ENCODE data around the gene NDUFC2.
A peak's percentile ranks its signal among the peaks of the same experiment; 100 is the strongest.
"Not testable (repeated sequence)": the region's sequence is repeated elsewhere in the genome, so short reads cannot be mapped to it uniquely, and the experiment has no call there.

NDUFC2 gene

DNA sequence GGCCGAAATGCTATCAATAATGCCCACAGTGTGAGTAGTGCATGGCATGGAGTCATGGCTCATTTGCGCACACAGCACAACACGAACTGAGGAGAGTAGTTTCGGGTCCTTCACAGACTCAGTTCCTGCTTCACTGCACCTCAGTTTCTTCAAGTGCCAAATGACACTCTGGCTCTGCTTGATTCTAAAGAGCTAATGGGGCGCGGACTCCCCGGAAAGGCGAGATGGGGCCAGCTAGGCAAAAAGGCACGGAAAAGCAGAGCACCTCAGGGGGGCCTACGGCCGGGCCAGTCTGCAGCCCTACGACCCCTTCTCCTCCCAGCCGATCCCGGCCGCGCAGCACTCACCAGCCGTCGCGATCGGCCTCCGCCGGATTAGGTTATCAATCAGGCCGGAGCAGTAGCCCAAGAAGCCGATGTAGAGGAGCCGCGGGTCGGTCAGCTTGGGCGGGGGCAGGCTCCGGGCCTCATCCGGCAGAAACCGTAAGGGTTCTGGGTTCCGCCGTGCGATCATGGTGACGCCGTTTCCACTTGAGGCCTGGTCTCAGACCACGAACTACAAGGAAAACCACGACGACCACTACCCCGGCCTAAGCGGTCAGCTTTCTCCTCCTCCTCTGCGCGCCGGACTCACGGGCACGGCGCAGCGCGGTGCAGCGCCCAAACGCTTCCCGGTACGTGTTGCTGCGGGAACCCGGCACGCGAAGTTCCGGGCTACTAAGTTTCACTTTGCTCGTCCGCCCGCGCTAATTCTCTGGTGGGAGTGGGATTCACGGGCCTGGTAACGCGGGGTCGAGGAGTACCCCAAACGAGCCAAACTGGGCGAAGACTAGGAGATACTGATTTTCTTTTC lies at the start of gene NDUFC2:
Gene NDUFC2 (minus strand): TSS at position 631 of the 852 bp plus-strand sequence. CDS start 118 bp downstream, at position 513.
- DNase-seq = peak; percentile 67

DNA sequence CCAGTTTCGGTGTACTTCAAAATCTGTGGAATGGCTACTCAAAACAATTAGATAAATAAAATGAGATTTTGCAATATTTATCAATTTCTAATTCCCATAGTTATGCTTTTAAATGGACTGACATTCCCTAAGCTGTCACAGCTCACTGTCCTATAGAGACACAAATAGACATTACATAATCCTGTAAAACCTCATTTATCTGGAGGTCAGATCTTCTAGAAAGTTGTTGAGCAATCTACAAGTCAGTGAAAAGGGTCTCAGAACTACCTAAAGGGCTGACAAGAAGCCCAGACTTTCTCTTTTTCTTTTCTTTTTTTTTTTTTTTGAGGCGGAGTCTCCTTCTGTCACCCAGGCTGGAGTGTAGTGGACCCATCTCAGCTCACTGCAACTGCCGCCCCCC lies 47.7 kb upstream of the NDUFC2 start:
- no peak for DNase-seq

DNA sequence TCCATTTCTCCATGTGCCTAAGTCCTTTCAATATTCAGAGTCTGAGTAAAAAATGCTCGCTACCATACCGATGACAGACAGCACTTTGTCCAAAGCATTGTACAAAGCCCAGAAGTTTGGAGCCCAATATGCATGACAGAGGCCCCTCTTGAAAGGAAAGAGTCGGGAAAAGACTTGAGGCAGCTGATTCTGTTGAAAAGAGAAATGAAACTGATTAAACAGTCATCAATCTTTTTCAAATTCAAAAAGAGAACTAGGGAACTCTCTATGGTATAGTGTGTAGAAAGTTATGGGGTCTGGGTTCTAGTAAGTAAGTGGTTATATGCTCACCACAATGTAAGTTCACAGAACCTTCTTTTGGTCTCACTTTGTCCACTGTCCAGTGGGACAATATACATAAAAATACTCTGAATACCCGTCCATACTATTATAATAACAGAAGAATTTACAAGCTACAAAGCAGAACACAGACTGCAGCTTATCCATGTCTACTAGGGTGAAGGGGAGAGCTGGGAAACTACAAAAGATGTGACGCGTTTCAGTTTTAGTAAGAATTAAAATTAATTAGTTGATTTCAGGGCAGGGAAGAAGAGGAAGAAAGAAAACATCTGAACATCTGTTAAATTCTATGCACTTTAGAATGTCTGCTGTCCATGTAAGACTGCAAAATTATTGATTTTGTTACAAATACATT lies 33.1 kb upstream of the NDUFC2 start:
- DNase-seq = no peak

DNA sequence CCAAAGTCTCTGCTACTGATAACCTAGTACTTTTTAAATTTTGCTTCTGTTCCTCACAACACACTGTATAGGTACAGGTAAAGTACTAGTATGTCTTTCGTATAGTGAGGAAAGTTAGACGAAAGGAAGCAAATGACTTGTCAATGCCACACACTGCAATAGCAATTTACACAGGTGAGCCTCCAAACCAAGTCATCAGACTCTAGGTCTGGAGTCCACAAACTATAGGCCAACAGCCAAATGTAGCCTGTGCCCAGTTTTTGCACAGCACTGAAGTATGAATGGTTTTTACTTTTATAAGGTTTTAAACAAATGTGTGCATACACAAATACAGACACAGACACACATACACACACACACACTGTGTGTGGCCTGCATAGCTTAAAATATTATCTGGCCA lies 31.6 kb upstream of the NDUFC2 start:
- DNase-seq = no peak

DNA sequence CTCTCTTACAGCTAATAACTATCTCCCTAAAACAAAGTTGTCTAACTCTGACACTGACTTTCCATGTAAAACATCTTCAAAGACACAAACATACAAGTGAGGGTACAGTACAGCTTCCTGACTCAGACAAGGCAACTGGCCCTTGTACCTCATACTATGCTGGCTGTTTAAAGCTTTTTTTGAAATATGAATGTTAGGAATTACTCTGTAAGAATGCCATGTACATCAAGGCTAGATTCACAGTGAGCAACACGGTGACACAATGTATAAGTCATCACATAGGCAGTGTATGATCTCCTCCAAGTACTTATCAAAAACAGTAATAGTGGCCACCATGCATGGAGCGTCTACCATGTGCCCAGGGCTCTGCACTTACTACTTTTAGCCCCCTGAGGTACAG lies 31.2 kb upstream of the NDUFC2 start:
- no peak for DNase-seq

DNA sequence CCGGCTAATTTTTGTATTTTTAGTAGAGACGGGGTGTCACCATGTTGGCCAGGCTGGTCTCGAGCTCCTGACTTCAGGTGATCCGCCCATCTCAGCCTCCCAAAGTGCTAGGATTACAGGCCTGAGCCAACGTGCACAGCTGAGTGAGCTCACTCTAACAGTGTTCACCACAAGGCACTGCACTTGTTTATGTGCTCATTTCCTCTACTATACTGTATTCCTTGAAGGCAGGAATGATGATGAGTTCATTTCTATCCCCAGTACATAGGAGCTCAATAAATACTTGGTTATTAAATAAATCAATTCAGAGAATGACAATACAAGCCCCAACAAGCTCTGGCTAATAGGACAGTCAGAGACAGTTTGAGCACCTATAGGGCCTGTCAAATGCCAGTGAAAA lies 30.7 kb upstream of the NDUFC2 start:
- no peak for DNase-seq

DNA sequence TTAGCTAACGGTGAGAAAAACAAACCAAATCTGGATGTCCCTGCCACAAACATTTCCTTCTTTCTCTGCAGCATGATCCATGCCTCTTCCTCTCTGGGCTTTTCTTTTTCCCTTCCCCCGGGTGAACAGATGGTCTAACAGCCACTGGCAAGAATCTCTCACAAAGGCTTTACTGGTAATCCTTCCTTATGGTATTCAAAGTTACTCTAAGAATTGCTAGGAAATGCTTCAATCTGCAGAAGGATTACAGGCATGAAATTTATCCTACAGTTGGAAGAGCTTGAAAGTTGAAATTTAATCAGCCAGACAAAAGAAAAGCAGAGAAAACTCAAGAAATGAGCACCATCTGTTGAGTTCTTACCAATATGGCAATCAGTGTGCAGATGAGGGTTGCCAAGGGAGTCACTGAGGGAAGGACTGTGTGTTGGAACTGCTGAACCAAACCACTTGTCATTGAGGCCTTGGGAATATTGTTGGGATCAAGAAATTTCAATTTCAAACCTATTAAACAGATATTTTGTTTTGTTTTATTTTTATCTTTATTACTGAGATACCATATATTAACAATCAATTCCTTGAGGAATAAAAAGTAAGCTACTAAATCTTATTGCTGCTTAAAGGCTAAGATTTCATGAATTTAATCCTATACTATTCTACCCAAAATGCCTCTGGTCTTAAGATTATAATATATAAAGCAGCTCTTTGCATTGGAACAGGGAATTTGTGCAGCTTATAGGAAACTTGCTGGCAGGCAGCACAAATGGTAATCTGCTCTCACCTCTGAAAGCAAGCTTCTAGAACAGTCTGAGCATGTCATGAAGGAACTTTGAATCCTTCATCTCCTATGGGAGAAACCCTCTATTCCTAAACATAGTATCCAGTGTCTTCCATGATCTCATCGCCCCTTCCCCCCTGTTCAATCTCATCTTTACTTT lies 29.7 kb upstream of the NDUFC2 start:
- DNase-seq = no peak

DNA sequence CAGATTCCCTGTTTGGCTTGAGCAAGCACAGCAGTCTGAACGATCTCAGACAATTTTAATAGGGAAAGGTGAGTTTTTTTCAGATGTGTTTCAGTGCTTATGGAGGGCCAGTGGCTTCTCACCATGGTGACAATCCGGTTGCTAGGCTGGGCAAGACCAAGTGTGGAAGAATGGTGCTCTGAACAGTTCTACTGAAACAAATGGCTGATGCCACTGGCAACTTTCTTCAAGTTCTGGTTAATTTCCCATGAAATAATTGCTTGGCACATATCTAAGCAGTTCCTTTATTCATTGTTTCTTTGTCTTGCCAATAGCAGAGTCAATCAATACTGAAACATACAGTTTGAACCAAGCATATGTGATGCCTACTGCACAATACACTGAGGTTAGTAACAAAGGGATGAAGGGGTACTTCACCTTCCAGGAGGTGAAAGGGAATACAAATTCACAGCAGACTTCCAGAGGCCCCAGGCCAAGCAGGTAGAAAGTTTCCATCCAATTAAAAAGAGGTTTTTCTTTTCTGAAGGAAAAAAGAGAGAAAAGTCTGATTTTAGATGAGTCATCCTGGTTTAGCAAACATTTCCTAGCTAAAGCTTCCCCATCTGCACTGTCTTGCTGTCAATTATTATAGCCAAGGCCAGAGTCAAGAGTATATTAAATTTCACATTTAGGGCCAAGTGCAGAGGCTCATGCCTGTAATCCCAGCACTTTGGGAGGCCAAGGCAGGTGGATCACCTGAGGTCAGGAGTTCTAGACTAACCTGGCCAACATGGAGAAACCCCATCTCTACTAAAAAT lies 21.2 kb upstream of the NDUFC2 start:
- no peak for DNase-seq

DNA sequence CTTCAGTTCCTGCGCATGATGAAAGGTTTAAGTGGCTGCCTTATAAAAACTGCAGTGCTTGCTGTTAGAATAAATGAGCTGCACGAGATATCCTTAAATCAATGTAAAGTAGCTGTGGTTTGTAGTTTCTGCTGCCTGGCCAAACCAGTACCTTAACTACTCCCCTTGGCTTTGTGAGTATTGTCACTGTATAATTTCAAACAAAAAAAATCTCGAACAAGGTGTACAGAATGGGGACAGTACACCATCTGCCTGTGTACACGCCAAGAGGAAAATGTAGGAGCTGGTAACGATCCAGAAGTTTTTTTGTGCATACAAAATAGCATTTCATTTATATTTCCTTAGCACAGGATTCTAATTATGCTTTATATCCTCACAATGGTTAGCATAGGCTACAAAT lies 20.6 kb upstream of the NDUFC2 start:
- no peak for DNase-seq

DNA sequence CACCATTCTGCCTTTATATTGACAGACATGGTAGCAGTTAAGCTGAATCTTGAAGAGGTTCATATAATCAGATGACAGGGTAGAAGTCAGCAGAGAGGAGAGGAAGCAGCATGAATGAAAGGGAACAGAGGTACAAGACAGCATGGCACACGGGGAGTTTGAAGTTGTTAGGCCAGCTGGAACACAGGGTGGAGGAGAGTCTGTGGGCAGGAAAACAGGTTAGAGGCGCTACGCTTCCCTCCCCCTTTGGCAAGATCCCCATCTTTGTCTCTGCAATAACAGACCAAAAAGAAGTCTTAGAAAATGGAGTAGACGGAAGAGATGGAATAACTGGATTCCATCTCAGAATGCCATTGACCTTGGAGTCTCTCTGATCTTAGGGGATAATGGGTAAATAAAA lies 20.0 kb upstream of the NDUFC2 start:
- no peak for DNase-seq

DNA sequence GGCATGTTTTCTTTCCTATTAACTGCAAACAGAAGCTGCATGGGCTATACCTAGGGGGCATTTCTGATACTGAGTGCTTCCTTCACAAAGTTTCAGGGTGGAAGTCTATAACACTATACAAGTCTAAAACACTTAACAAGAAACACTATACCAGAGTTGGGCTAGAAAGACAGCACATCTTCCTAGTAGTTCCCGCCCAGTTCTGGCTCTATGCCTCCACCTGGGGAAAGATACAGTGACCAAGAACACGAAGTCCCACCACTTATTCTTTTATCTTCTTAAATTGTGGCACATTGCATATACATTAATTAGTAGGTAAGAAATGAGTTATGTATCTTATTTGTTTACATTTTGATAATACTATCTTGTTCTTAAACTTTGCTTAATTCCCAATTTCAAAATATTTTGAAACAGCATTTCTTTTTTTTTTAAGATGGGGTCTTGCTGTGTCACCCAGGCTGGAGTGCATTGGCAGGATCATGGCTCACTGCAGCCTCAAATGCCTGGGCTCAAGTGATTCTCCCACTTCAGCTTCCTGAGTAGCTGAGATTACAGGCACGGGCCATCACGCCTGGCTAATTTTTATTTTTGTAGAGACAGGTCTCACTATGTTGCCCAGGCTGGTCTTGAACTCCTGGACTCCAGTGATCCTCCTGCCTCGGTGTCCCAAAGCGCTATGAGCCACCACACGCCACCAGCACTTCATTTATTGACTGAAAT lies 18.2 kb upstream of the NDUFC2 start:
- no peak for DNase-seq

DNA sequence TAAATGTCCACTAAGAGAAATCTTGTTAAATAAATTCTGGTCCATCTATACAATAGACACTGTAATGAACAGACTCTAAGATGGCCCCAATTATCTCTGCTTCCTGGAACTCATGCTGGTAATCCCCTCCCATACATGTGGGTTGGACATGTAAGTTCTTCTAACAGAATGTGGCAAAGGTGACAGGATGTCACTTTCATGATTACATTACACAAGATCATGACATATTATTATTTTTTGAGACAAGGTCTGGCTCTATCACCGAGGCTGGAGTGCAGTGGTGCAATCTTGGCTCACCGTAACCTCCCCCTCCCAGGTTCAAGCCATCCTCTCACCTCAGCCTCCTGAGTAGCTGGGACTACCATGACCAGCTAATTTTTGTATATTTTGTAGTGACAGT lies 14.6 kb upstream of the NDUFC2 start:
- no peak for DNase-seq

DNA sequence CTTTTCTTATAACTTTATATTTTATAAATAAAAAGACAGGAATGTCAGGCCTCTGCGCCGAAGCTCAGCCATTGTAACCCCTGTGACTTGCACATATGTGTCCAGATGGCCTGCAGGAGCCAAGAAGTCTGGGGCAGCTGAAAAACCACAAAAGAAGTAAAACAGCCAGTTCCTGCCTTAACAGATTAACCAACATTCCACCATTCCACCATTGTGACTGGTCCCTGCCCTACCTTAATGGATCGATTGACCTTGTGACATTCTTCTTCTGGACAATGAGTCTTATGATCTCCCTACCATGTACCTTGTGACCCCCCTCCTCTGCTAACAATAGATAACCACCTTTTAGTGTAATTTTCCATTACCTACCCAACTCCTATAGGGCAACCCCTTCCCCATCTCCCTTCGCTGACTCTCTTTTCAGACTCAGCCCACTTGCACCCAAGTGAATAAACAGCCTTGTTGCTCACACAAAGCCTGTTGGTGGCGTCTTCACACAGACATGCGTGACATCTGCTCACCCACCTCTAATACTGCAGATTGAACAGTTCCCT lies 6.9 kb upstream of the NDUFC2 start:
- DNase-seq = not testable (repeated sequence)

DNA sequence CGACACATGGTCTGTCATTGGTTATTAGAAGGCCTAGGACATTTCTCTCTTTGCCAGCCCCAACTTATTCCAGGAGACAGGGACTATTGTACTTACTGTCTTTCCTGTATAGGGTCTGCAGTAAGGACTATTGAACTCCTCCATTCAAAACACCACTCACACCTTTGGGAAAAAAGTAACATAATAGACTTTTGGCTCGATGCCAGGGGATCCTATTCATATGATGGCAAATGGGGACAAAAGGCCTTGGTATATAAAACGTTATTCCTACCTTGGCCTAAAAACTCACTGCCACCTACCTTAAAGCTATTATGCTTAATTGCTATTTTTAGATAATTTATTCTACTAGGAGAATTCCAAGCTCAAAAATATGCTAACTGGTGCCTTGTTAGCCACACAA lies 6.3 kb upstream of the NDUFC2 start:
- no peak for DNase-seq

DNA sequence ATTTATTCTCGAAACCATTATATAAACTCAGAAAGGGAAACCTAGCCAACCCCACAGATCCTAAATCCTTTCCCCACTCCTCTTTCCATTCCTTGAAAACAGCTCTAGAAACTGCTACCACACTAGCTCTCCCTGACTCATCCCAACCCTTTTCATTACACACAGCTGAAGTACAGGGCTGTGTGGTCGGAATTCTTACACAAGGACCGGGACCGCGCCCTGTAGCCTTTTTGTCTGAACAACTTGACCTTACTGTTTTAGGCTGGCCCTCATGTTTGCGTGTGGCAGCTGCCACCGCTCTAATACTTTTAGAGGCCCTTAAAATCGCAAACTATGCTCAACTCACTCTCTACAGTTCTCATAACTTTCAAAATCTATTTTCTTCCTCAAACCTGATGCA lies 4.8 kb upstream of the NDUFC2 start:
- not testable (repeated sequence) for DNase-seq

DNA sequence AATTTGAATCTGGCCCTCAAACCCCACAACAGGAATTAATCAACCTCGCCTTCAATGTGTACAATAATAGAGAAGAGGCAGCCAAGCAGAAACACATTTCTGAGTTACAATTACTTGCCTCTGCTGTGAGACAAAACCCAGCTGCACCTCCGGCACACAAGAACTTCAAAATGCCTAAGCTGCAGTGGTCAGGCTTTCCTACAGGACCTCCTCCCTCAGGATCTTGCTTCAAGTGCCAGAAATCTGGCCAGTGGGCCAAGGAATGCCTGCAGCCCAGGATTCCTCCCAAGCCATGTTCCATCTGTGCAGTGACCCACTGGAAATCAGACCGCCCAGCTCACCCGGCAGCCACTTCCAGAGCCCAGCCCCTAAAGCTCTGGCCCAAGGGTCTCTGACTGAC lies 3.4 kb upstream of the NDUFC2 start:
- no peak for DNase-seq

DNA sequence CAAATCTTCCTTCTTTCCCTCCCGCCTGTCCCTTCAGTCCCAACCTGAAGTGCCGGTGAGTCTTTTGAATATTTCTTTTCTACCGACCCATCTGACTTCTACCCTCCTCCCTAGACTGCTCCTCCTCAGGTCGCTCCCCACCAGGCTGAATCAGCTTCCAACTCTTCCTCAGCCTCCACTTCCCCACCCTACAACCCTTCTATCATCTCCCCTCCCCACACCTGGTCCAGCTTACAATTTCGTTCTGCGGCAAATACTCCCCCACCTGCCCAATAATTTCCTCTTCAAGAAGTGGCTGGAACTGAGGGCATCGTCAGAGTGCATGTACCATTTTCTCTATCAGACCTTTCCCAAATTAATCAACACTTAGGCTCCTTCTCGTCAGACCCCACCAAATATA lies 2.5 kb upstream of the NDUFC2 start:
- no peak for DNase-seq

DNA sequence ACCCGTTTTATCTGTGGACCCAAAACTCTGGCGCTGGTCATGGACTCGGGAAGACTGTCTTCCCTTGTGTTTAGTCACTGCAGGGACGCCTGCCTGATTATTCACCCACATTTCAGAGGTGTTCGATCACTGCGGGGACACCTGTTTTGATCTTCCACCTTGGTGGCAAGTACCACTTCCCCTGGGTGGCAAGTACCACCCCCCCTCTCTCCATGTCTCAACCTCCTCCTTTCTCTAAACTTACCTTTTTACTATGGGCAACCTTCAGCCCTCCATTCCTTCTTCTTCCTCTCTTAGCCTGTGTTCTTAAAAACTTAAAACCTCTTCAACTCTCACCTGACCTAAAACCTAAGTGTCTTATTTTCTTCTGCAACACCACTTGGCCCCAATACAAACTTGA lies 1.9 kb upstream of the NDUFC2 start:
- DNase-seq = no peak

DNA sequence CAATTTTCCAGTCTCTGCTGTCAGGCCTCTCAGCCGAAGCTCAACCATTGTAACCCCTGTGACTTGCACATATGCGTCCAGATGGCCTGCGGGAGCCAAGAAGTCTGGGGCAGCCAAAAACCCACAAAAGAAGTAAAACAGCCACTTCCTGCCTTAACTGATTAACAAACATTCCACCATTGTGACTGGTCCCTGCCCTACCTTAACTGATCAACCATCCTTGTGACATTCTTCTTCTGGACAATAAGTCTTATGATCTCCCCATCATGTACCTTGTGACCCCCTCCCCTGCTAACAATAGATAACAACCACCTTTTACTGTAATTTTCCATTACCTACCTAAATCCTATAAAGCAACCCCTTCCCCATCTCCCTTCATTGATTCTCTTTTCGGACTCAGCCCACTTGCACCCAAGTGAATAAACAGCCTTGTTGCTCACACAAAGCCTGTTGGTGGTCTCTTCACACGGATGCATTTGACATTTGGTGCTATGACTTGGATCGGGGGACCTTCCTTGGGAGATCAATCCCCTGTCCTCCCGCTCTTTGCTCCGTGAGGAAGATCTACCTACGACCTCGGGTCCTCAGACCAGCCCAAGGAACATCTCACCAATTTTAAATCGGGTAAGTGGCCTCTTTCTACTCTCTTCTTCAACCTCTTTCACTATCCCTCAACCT lies 1.3 kb upstream of the NDUFC2 start:
- DNase-seq = no peak

DNA sequence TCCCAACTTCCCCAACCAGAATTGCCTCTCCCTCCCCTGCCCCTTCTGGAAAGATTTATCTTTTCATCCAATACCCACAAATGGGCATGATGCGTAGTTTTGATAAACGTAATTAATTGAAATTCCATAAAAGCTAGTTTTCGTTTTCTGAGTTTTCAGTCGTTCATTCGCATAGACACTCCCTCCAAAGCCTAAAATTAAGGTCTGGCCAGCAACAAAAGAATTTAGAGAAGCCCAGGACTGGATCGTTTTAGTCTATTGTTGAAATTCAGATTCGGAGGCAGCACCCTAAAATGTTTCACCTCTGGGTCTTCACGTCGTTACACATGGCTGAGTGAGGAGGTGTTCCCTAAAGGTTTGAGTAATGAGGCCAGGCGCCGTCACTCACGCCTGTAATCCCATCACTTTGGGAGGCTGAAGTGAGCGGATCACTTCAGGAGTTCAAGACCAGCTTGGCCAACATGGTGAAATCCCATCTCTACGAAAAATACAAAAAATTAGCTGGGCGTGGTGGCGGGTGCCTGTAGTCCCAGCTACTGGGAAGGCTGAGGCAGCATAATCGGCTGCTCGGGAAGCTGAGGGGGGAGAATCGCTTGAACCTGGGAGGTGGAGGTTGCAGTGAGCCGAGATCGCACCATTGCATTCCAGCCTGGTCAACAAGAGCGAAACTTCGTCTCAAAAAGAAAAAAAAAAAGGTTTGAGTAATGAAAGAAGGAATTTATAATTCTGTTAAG lies 589 bp upstream of the NDUFC2 start:
- no peak for DNase-seq
